GM18868 (cell line): Measurements from ENCODE around the gene SLC22A25.
"Not testable (repeated sequence)": the region's sequence is repeated elsewhere in the genome, so short reads cannot be mapped to it uniquely, and the experiment has no call there.

Experiments
- ATAC-seq: cut with Tn5 transposase; IDR thresholded peaks from one replicate; pipeline ENCODE4 v1.9.1; 2021; ENCODE audit warnings: mild to moderate bottlenecking, moderate library complexity; ENCODE audit not compliant: unreplicated experiment

The SLC22A25 gene

DNA sequence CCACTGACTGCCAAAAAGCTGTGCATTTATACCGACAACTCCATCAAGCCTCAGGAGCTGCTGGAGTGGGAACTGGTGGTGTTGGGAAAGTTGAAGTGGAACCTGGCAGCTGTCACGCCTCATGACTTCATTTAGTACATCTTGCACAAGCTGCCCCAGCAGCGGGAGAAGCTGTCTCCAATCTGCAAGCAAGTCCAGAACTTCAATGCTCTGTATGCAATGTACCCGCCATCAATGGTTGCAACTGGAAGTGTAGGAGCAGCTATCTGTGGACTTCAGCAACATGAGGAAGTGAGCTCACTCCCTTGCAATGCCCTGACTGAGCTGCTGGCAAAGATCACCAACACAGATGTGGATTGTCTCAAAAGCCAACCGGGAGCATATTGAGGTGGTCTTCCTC is at the start of gene SLC22A25:
Gene SLC22A25, minus strand, starts transcription at position 67 of the 400 bp plus-strand sequence. CDS start 13,947 bp downstream, outside the sequence.
- no peak for ATAC-seq

DNA sequence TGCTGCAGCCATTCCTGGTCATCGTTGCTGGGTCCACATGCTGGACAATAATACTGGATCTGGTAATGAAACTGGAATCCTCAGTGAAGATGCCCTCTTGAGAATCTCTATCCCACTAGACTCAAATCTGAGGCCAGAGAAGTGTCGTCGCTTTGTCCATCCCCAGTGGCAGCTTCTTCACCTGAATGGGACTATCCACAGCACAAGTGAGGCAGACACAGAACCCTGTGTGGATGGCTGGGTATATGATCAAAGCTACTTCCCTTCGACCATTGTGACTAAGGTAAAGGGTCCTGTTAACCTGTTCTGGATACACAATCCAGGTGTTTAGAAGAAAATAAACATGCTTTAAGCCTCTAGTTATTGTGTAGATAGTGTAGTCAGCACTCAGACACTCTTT is 46.9 kb upstream of the SLC22A25 start:
- no peak for ATAC-seq

DNA sequence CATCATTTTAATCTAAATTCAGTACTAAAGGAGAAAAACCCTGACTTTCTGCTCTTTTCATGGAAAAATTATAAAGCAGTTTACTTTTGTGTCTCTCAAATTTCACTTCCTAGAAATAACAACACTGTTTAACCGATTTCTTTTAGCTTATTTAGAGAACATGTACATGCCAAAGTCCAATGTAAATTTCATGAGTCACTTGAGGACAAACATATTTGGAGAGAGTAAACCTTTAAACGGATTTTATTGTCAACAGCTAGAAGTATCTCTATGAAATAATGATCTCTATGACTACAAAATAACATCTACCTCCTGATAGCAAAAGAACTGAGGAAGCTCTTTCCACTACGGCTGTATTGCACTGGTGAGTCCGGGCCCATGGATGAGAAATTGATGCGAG is 46.3 kb upstream of the SLC22A25 start:
- no peak for ATAC-seq

DNA sequence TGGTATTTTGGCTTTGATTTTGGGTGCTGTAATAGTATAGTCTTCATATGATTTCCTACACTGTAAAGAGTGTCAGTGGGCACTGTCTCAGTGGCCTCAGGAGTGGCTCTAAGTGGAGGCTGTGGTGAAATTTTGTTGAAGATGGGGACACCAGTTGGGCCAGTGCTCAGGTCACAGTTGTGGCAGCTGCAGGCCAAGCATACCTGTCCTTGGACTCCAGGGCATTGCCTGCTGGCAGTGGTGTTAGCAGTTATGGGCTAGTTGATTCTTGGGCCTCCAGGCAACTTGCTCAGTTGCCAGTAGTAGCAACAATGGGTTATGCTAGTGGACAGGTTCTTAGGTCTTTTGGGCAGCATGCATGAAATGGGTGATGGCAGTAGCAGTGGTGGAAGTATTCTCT is 39.2 kb upstream of the SLC22A25 start:
- no peak for ATAC-seq

DNA sequence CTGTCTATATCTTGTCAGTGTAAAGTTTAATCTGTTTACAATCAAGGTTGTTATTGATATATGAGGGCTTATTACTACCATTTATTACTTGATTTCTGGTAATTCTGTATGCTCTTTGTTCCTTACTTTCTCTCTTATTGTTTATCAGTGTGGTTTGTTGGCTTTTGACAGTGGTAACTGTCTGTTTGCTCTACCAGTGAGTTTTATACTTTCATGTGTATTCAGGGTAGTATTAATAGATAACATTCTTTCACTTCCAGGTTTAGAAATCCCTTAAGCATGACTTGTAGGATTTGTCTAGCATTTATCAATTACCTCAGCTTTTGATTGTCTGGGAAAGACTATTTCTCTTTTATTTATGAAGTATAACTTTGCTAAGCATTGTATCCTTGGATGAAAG is 37.5 kb upstream of the SLC22A25 start:
- no peak for ATAC-seq

DNA sequence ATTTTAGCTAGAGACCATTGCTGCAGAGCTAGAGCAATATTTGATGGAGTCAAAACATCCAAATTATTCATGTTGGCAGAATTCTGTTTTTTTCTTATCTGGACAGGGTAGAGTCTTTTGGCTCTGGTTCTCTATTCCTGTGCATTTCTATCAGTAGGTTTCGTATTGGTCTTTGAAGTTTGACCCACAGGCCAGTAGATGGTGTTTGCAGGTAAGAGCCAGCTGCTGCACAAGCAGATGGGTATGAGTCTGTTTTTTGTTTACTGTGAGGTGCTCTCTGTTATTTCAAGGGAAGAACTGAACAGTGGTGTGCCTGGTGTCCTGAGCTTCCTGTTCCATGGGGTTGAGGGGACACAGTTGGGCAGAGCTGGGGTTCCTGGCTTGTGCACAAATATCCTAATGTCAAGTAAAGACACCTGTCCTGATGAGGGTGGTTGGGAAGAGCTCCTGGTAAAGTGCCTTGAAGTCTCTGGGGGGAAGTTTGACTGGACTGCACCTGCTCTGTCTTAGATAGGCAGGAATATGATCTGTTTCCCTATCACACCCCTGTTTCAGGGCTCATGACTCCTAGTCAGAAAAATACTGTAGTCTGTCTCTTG is 34.0 kb upstream of the SLC22A25 start:
- ATAC-seq = no peak

DNA sequence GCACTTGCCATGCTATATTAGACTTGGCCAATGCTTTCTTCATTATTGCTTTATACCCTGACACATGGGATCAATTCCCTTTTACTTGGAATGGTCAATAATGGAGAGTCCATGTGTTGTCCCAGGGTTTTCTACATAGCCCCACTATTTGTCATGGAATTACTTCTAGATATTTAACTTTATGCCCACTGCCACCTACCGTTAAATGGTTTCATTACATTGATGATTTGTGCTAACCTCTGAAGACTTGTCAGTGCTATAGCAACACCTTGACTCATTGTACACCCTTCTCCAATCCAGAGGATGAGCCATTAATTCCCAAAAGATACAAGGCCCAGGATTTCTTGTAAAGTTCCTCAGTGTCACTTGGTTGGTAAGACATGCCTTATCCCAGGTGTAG is 31.4 kb upstream of the SLC22A25 start:
- ATAC-seq = no peak

DNA sequence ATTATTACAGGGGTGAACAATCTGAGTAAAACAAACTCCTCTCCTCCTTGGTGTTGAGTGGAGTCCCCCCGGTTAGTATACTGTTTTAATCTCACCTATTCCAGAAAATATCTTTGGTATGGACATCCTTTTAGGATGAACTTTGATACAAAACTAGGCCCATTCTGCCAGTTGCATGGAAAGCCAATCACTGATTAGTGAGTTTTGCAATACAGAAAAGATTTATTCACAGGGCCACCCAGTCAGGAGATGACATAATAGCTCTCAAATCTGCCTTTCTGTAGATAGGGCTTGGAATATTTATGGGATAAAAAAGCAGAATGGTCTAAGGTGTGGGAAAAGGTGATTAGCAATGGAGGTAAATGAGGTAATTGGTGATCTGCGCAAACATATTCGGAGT is 30.3 kb upstream of the SLC22A25 start:
- no peak for ATAC-seq

DNA sequence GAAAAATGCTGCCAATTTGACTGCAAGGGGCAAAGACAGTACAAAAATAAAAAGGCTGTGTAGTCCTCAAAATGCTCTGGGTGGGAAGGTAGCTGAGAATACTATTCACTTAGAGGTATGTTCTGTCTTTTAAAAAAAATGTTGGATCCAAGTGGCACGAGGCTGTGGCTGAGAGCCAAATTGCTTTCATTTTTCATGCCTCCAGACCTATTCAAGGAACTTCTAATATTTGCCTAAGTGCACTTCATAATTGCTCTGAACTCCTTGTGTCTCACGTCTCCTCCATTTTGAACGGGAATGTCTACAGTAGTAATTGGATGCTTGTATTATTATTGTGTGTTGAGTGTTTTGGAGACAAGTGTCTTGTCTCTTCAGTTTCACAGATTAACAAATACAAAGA is 19.1 kb upstream of the SLC22A25 start:
- ATAC-seq = no peak

DNA sequence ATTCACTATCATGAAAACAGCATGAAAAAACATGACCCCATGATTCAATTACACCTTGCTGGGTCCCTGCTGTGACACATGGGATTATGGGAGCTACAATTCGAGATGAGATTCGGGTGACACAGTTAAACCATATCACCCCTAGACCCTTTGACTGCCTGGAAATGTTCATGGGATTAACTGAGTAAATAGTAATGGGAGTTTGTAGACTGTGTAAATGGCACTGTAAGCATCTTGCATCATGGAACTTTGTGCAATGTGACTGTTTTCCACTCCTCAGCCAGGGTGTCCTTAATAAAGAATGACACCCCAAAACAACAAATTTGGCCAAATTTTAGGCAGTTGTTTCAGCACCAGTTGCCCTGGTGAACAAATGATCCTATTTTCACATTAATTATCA is 7.9 kb upstream of the SLC22A25 start:
- ATAC-seq = no peak

DNA sequence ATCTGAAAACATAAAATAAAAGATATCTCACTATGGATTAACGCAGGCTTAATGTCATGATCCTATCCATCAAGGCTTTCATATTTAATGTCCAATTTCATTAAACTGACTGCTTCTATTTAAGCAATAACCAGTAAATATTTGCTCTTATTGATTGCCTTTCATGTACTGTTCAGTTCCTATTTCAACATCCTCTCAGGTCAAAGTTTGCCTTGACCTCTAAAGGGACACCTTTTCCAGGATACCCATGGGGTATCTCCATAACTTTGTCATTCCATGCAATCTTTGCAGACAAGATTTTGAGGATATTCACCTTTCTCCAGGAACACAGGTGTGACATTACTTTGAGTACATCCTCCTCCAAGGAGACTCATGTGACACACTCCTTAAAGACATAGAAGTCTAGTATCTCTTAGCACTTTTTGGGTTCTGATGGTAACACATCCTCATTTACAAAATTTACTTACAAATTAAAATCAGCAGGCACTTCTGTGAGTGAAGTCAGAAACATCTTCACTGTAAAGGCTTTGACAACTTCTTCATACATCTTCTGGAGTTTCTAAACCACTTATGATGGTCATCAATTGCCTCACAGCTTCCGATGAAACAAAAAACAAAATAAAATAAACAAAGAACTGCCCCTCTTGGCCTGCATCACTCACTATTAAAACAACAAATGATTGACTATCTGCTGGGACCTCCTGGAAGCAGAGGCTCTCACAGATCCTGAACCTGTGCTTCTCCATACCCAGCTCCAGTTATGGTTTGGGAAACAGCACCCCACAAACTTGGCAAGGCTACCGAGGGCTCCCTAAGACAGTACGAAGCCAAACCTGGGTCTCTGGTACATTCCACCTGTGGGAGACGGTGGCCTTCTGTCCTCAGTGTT is 7.0 kb upstream of the SLC22A25 start:
- no peak for ATAC-seq

DNA sequence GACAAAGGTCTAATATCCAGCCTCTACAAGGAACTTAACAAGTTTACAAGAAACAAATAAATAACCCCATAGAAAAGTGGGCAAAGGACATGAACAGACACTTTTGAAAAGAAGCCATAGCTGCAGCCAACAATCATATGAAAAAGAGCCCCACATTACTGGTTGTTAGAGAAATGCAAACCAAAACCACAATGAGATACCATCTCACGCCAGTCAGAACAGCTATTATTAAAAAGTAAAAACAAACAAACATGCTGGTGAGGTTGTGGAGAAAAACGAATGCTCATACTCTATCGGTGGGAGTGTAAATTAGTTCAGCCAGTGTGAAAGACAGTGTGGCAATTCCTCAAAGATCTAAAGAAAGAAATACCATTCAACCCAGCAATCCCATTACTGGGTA is 5.6 kb upstream of the SLC22A25 start:
- ATAC-seq = no peak

DNA sequence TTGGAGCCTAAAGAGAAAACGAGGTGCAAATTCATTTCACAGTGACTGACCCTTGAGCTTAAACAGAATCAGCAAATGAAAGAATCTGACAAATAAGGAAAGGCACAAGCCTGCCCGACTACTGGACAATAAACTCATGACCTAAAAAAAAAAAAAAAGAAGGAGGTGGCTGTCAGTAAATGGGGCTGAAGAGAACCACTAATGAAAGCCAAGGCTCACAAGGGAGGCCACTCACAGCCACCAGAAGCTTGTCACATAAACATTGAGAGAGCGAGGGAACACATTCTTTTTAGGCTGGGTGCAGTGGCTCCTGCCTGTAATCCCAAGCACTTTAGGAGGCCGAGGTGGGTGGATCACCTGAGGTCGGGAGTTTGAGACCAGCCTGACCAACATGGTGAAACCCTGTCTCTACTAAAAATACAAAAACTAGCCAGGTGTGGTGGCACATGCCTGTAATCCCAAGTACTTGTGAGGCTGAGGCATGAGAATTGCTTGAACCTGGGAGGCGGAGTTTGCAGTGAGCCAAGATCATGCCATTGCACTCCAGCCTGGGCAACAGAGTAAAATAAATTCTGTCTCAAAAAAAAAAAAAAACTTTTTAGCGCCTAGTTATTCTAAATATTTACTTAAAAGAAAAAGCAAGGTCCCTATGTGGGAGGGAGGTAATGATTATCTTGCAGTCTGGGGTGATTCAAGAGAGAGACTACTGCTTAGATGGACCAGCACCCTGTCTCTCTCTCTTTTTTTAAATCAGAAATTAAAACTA is 4.0 kb upstream of the SLC22A25 start:
- ATAC-seq = not testable (repeated sequence)

DNA sequence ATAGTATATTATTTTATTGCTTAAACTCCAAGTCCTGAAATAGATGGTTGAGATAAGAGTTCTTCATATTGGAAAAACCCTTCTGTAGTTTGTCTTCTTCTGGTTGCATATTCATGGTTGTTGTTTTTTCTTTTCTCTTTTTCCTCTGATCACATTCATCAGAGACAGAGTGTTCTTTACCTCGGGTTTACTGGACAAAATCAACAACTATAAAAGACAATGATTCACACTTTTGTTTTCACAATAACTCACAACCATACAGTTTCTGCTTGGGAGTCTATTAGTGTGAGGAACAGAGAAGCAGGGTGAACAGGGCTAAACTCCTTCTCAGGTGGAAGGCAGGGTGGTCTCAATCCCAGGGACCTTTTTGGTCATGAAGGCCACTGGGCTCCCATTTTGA is 2.6 kb upstream of the SLC22A25 start:
- no peak for ATAC-seq

DNA sequence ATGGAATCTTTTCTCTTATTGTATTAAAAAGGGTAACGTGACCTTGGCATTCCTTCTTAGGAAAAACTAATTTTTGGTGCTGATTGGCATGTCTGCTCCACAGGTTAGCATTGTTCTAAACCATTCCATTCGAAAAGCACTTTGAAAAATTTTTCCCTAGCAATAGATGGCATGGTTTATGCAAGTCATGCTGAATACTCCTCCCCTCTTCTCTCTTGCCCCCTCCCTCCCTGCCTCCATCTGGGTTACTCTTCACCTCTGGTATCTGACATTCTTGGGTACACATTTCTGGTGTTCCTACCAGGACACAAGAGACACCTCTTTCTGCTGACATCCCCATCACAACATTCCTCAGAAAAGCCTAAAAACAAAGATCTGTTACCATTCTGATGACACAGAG is 1.5 kb upstream of the SLC22A25 start:
- ATAC-seq = no peak

DNA sequence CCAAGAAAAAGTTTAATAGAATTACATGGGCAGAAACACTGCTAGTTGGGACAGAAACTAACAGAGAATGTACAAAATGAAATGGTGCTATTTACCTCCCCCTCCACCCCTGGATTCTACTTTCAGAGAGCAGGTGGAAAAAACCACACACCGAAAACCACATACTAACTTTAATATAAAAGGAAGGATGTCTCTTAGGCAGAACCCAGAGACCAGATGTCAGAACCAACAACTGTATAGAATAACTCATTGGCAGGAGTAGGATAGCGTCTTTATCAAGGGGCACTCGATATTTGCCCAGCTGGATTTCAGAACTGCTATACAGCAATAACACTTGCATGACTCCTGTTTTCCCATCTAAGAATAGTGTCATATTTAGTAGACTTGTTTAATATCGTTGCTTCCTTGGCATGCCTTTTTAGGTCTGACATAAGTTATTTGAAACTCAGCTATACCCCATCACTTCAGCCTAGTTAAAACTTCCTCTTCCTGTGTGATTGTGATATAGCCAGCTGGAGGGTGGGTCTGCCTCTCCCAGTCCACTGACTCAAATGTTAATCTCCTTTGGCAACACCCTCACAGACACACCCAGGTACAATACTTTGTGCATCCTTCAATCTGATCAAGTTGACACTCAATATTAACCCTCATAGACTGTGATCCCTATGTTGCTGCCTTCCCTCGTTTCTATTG is 1.2 kb downstream of the SLC22A25 start:
- ATAC-seq = no peak

DNA sequence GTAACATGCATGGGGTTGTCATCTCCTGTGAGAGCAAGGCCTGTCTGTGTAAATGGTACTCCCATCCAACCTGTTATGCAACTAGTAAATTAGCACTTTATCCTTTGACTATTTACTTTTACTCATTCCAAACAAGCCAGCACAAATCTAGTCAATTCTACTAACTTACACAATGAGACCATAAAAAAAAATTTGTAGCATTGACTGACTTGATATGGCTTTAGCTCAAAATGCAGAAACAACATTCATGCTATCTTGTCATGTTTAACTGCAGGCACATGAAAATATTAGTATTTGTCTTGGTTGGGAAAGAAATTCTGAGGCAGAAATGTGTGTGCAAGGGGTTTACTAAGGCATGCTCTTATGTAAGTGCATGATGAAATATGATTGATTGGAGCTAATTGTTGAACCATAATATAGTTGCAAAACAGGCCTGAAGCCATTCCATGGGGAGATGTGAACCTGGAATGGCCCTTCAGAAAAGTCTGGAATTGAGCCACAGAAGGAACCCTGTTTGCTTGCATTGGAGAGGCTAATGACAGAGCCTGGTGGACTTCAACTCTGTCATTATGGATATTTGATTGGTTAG is 2.5 kb downstream of the SLC22A25 start:
- no peak for ATAC-seq

DNA sequence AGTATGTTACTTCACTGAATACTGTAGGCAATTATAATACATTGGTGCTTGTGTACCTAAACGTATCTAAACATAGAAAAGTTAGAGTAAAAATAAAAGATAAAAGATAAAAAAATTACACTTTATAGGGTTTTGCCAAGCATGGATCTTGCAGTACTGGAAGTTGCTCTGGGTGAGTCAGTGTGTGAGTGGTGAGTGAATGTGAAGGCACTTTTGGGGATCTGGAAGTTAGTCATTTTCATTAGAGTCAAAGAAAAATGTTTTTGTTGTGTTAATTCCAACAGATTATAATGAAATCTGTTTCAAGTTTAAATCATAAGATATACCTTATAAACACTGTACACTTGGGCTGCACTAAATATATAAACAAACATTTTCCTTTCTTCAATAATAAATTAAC is 3.3 kb downstream of the SLC22A25 start:
- ATAC-seq = no peak

DNA sequence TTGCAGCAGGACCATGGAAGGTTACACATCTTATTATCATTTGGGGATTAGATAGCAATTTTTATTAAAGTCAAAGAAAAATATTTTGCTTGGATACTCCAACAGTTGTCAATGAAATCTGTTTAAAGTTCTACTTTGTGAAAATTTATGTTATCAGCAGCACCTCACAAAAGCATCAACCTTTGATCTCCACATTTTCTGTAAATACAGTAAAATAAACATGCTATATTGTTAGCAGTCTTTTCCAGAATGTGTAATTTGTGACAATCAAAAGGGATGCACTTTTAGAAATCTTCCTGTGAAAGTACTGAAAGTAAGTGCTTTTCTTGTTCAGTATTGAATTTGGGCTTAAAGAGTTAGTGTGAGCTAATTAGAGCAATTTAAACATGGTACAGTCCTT is 4.1 kb downstream of the SLC22A25 start:
- ATAC-seq = no peak

DNA sequence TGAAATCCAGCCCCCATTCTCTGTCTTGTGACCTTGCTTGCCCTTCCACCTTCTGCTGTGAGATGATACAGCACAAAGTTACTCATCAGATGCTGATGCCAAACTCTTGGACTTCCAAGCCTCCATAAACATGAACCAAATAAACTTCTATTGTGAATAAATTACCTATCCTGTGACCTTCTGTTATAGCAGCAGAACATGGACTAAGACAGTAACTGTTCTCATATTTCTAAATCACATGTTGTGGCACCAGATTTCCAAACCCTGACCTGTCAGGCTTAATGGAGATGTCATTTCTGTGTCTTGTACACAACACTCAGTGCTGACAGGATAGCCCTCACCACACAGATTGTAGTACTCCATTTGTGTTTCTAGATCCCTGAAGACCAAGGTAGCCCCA is 6.0 kb downstream of the SLC22A25 start:
- no peak for ATAC-seq
